NCI-H2196 treated with DMSO at 0.1 percent for 48 hours (cell line): Measurements from ENCODE around the gene MASP2.
"Not testable (repeated sequence)": the region's sequence is repeated elsewhere in the genome, so short reads cannot be mapped to it uniquely, and the experiment has no call there.

Experiments
- DNase-seq: peaks from one replicate; lab custom pipeline; 2025; ENCODE audit not compliant: unreplicated experiment; lab: John Stamatoyannopoulos, UW

The MASP2 gene

DNA sequence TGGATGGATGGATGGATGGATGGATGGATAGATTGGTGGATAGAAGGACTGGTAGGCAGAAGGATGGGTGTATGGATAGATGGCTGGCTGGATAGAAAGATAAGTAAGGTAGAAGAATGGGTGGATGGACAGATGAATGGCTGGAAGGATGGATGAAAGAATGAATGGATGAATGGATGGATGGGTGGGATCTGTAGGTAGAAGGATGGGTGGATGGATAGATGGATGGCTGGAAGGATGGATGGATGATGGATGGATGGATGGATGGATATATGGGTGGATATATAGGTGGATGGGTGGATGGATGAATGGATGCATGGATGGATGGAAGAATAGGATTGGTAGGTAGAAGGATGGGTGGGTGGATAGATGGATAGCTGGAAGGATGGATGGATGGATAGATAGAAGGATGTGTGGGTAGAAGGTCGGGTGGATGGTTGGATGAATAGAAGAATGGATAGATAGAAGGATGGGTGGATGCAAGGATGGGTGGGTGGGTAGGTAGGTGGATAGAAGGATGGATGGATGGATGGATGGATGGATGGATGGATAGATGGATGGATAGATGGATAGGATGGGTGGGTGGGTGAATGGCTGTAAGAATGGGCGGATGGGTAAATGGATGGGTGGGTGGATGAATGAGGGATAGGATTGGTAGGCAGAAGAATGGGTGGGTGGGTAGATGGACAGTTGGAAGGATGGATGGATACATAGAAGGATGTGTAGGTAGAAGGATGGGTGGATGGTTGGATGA, 7.5 kb downstream of the MASP2 start:
- no peak for DNase-seq

DNA sequence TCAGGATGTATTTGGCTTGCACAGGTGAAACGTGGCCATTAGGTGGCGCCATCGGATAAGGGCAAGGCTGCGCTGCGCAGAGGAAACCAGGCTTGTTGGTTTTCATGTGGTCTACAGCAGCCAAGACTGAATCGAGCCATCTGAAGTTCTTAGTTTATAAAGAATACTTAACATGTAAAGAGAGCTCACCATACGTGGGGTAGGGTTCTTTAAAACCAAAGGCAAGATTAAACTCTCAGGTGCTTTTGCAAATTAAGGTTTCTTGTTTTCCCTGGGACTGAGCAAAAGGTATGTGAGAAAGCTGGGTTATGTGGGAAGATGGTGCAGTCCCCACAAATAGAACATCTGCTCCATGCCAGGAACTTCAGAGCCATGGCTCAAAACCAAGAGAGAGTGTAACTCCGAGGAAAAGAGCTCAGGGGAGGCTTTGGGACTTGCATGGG, 9.3 kb downstream of the MASP2 start:
- peak; percentile 59 for DNase-seq

DNA sequence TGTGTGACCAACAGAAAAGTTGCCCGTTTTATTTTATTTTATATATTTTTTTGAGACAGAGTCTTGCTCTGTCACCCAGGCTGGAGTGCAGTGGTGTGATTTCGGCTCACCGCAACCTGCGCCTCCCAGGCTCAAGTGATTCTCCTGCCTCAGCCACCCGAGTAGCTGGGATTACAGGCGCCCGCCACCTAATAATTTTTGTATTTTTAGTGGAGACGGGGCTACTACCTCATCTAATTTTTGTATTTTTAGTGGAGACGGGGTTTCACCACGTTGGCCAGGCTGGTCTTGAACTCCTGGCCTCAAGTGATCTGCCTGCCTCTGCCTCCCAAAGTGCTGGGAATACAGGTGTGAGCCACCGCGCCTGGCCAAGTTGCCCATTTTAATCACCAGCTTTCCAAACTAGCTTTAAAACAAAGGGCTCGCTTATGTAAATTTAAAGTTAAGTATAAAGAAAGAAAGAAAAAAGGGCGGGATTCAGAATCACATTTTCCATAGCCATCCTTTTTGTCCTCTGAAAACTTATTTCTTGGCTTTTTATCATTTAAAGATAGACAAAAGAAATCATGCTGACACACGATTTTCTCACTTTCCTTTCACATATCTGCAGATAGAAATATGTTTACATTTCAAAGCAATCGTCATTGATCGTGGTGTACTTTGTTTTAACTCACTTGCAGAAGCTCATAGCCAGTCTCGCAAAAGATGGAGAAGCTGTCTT, 9.9 kb downstream of the MASP2 start:
- DNase-seq = not testable (repeated sequence)

DNA sequence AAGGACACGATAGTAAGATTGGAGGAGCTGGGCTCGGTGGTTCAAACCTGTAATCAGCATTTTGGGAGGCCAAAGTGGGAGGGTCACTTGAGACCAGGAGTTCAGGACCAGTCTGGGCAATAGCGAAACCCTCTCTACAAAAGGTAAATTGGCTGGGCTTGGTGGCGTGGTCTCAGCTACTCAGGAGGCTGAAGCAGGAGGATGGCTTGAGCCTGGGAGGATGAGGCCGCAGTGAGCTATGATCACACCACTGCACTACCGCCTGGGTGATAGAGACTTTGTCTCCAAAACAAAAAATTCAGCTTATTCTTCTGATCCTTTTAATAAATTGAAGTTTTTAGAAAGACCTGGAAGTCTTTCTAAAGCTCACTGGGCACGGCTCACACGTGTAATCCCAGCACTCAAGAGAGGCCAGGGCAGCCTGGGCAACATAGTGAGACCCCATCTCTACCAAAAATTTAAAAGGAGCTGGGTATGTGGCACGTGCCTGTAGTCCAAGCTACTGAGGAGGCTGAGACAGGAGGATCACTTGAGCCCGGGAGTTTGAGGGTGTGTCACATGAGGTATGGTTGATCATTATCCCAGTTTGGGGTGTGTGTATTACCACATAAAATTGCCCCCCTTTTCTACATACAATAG, 15.3 kb downstream of the MASP2 start:
- no peak for DNase-seq

DNA sequence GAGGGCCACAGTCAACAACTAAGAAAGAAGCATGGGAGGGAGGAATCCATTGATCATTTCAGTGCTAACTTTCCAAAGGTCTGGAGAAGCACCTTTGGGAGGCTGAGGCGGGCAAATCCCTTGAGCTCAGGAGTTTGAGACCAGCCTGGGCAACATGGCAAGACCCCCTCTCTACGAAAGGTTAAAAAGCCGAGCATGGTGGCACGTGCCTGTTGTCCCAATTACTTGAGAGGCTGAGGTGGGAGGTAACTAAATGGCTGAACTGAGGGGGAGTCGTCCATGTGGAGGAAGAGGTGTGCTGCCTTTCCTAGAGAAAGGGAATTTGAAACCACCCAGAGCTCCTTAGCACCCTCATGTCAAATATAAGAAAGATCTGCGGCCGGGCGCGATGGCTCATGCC, 16.2 kb downstream of the MASP2 start:
- DNase-seq = no peak

DNA sequence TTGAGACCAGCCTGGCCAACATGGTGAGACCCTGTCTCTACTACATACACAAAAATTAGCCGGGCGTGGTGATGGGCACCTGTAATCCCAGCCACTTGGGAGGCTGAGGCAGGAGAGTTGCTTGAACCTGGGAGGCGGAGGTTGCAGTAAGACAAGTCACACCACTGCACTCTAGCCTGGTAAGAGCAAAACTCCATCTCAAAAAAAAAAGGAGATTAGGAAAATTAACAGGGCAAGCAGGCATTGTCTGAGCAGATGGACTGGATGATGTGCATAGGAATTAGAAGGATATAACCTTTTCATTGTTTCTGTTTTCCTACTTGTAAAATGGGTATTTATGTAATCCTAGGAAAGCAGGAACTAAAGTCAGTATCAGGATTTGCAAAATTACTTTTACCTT, 19.0 kb downstream of the MASP2 start:
- no peak for DNase-seq

DNA sequence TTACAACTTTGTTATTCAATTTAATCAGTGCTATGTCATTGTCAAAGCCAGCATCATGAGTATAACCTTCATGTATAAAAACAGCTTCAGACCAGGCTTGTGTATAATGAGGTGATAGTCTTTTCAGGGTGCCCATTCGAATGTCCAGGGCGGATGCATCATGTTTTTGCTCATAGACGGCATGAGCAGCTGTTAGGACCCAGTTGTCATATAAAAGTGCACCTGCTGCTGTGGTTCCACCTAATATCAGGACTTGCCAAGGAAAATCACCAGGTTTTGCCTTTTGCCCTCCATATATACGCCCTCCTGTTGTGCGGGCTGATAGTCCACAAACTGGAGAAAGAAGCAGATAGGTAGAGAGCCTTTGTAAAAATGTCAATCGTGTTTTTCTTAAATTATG, 19.7 kb downstream of the MASP2 start:
- no peak for DNase-seq

DNA sequence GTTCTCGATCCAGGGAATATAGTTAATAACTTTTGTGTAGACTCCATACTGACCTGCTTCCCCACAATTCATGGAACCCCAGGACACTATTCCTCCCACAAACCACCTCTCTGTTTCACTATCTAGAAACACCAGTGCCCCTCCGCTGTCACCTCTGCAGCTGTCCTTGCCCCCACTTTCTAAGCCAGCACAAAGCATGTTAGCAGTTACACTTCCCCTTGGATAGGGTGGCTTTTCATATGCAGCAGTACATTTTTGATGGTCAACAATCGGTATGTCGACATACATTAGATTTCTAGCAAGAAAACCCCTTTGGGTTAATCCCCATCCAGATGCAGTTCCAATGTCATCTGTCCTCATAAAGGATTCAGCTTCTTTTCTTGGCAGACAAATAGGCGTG, 20.1 kb downstream of the MASP2 start:
- DNase-seq = no peak

DNA sequence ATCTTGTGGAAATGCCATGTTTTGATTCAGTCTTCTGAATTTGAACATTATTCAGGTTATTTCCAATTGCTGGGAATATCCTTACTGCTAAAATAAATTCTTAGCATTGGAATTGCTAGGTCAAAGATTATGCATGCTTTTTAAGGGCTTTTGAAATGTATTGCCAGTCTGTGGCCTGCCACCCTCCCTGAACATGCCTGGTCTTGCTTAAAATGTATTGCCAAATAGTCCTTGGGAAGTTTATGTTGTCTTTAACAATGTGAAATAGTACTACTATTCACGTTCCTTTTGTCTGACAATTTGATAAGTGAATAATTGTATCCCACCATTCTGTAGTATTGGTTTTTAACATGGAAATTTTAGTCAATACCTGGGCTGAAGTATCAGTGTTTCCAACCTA, 21.0 kb downstream of the MASP2 start:
- DNase-seq = no peak

DNA sequence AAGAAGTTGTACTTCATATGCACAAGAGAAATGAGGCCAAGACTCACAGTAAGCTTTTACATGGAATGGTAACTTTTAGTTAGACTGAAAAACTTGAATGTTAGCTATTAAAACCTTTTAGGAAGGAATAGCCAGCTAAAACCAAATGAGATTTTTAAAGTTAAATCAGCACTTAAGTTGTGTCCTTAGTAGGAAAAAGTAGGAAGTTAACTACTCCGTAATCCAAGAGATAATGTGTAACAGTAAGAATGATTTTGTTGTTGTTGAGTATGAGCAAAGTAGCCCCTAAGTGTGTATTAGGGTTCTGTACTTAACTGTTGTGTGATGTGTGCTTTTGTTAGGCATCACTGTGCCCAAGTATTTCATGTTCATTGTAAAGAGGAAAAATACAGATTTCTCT, 21.4 kb downstream of the MASP2 start:
- no peak for DNase-seq

DNA sequence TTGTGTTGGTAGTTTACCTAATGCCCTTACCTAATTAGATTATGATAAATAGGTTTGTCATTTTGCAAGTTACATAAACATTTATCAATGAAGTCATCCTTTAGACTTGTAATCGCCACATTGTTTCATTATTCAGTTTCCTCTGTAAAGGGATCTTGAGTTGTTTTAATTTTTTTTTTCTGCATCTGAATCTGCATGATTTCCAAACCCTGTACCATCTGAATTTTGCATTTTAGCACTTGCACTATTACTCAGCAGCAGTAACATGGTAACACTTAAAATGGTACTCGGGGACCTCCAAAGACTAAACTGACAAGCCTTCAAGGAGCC, 22.2 kb downstream of the MASP2 start:
- no peak for DNase-seq

DNA sequence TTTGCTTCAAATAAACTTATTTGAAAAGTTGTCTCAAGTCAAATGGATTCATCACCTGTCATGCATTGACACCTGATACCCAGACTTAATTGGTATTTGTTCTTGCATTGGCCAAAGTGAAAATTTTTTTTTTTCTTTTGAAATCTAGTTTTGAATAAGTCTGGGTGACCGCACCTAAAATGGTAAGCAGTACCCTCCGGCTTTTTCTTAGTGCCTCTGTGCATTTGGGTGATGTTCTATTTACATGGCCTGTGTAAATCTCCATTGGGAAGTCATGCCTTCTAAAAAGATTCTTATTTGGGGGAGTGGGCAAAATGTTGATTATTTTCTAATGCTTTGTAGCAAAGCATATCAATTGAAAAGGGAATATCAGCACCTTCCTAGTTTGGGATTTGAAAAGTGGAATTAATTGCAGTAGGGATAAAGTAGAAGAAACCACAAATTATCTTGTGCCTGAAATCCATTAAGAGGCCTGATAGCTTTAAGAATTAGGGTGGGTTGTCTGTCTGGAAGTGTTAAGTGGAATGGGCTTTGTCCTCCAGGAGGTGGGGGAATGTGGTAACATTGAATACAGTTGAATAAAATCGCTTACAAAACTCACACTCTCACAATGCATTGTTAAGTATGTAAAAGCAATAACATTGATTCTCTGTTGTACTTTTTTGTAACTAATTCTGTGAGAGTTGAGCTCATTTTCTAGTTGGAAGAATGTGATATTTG, 22.7 kb downstream of the MASP2 start:
- DNase-seq = no peak

DNA sequence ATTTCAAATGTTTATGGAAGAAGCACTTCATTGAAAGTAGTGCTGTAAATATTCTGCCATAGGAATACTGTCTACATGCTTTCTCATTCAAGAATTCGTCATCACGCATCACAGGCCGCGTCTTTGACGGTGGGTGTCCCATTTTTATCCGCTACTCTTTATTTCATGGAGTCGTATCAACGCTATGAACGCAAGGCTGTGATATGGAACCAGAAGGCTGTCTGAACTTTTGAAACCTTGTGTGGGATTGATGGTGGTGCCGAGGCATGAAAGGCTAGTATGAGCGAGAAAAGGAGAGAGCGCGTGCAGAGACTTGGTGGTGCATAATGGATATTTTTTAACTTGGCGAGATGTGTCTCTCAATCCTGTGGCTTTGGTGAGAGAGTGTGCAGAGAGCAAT, 23.8 kb downstream of the MASP2 start:
- no peak for DNase-seq

DNA sequence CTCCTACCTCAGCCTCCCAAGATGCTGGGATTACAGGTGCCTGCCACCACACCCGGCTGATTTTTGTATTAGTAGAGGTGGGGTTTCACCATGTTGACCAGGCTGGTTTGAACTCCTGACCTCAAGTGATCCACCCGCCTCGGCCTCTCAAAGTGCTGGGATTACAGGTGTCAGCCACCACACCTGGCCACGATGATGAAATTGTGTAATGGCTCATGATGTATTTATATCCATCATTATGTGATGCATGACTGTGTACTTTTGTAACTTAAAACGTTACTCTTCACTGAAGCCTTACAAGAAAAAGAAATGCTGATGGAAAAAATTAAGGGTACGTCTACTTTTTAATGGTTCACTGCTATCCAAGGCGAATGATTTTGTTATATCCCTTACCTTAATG, 27.1 kb downstream of the MASP2 start:
- no peak for DNase-seq

DNA sequence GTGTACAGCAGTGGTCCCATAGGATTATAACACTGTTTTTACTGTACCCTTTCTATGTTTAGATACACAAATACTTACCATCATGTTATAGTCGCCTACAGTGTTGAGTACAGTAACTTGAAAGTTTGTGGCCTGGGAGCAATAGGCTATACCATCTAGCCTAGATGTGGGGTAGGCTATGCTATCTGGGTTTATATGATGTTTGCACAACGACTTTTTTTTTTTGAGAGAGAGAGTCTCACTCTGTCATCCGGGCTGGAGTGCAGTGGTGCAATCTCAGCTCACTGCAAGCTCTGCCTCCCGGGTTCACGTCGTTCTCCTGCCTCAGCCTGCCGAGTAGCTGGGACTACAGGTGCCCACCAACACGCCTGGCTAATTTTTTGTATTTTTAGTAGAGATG, 27.7 kb downstream of the MASP2 start:
- DNase-seq = not testable (repeated sequence)

DNA sequence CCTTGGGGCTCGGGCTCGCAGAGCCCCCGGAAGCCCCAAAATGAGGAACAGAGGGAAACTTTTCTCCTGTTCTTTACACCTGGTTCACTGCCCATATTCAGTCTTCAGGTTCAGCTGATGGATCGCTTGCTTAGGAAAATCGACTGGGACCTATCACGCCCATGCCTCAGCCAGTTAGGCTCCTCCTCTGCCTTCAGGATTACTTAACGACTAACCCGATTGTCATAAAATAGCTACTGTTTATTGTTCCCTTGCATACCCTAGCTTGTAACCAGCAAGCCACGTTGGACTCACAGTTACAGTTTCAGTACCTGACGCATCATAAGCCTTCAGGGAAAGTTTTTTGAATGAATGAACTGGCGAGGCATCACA, 33.9 kb downstream of the MASP2 start:
- DNase-seq = no peak

DNA sequence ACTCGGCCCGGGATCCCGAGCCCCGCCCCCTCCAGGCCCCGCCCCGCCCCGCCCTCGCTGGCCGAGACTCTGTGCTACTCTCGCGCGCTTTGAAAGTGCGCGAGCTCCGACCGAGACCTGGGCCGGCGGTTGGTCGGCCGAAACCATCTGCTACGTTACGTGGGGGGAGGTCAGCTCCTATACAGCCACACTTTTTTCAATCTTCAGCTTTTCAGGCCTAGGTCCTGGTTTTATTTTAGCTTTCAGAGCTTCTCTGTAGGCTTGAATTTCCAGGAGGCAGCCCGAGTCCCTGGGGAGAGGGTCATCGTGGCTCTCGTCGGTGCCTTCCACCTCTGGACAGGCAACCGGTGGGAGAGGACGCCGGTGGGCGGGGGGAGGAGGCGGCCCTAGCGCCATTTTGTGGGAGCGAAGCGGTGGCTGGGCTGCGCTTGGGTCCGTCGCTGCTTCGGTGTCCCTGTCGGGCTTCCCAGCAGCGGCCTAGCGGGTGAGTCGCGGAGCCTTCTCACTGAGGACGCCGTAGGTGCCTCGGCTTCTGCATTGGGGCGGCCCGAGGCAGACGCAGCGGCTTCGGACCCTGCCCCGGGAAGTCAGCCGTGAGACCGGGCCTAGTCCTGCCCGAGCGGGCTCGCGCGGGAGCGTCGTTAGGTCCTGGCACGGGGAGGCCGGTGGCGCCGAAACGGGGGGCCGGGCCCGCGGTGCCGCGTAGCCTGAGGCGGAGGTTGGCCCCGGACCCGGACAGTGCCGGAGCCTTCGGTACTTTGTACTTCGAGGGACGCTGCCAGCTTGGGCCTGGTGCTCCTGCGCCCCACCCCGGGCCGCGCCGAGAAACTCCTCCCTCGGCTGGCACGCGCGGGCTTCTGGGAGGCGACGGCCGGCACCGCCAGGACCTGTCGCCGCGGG, 34.5 kb downstream of the MASP2 start, which contains the start of gene TARDBP:
TSS of gene TARDBP (plus strand) at position 395 of the 900 bp plus-strand sequence. CDS start 1,074 bp downstream, outside the sequence.
- peak; percentile 79 for DNase-seq

DNA sequence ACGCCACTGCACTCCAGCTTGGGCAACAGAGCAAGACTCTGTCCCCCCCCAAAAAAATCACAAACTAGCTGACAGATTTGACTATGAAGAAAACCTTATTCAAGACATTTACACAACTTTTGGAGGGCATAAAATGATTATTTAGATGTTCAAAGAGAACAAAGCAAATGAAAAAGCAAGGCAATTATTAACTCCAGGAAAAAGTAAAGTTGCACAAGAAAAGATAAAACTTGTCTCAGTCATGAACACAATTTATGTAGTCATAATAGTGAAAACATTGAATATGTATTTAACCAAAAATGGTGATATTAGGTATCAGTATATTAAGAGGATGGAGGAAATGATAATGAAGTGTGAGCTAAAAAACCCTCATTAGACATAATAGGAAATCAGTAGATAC, 46.5 kb downstream of the MASP2 start:
- DNase-seq = no peak

DNA sequence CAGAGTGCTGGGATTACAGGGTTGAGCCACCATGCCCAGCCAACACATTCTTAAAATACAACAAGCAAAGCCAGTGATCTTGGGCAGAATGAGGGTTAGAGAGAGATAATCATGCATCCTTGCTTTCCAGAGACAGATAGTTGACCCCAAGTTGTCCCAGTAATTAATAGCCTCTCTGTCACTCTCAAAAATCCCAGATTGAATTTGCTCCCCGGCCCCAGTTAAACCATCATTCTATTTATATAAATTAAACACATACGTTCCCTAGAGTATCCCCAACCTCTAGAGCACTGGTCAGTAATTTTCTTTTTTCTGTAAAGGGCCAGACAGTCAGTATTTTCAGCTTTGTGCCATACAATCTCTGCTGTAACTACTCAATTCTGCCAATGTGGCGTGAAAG, 50.9 kb downstream of the MASP2 start:
- DNase-seq = no peak

DNA sequence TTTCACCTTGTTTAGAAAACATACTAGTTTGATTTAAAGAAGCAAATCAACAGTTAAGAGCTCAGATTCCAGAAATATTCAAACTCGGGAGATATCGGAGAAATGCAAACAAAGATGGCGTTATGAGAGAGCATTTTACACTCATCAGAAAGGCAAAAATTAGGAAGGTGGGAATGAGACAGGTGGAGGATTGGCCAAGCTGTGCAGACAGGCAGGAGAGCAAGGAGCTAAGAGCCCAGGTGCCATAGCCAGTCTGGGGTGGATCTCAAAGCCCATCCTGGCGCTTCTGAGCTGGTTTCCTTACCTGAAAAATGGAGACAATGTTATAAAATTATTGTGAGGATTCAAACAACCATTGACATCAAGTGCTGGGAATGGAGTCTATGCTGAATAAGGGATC, 54.2 kb downstream of the MASP2 start:
- DNase-seq = no peak

DNA sequence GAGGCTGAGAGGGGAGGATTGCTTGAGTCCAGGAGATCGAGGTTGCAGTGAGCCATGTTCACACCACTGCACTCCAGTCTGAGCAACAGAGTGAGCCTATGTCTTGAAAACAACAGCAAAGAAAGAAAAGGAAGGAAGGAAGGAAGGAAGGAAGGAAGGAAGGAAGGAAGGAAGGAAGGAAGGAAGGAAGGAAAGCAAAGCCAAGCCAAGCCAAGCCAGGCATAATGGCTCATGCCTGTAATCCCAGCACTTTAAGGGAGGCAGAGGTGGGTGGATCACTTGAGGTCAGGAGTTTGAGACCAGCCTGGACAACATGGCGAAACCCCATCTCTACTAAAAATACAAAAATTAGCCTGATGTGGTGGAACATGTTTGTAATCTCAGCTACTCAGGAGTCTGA, 55.0 kb downstream of the MASP2 start:
- DNase-seq = not testable (repeated sequence)
